HG03520 (cell line): ENCODE measurements around the gene CTNNBIP1.

ENCODE experiments used
- ATAC-seq: cut with Tn5 transposase; IDR thresholded peaks from one replicate; pipeline ENCODE4 v1.9.1; 2021; ENCODE audit warnings: mild to moderate bottlenecking, moderate library complexity; ENCODE audit not compliant: unreplicated experiment

Gene CTNNBIP1

GRCh38 chr1:9881838-9882249 lies 28.2 kb downstream of the CTNNBIP1 start:
- ATAC-seq, result no peak

GRCh38 chr1:9878404-9878803 lies 31.7 kb downstream of the CTNNBIP1 start:
- ATAC-seq, result no peak

- ATAC-seq, result no peak
Observed at GRCh38 chr1:9877962-9878361, 32.1 kb downstream of the CTNNBIP1 start.

GRCh38 chr1:9875636-9876000 lies 34.5 kb downstream of the CTNNBIP1 start:
- ATAC-seq, result no peak

GRCh38 chr1:9874959-9875635 lies 35.0 kb downstream of the CTNNBIP1 start:
- ATAC-seq, result no peak

GRCh38 chr1:9874412-9874811 lies 35.7 kb downstream of the CTNNBIP1 start:
- no peak for ATAC-seq

GRCh38 chr1:9873992-9874391 lies 36.1 kb downstream of the CTNNBIP1 start:
- no peak for ATAC-seq

GRCh38 chr1:9873385-9873784 lies 36.7 kb downstream of the CTNNBIP1 start:
- no peak for ATAC-seq

GRCh38 chr1:9872430-9873165 lies 37.5 kb downstream of the CTNNBIP1 start:
- ATAC-seq, result no peak

GRCh38 chr1:9871707-9872425 lies 38.2 kb downstream of the CTNNBIP1 start:
- no peak for ATAC-seq

- ATAC-seq, result no peak
Observed at GRCh38 chr1:9871021-9871420, 39.0 kb downstream of the CTNNBIP1 start.

- ATAC-seq, result no peak
Observed at GRCh38 chr1:9870572-9870971, 39.5 kb downstream of the CTNNBIP1 start.

- ATAC-seq, result no peak
Observed at GRCh38 chr1:9869831-9870251, 40.2 kb downstream of the CTNNBIP1 start.

GRCh38 chr1:9868244-9868590 lies 41.9 kb downstream of the CTNNBIP1 start:
- ATAC-seq, result no peak

GRCh38 chr1:9867408-9868243 lies 42.4 kb downstream of the CTNNBIP1 start:
- ATAC-seq, result peak; percentile 63

GRCh38 chr1:9866836-9867235 lies 43.2 kb downstream of the CTNNBIP1 start:
- ATAC-seq, result no peak

GRCh38 chr1:9865724-9866123 lies 44.3 kb downstream of the CTNNBIP1 start:
- ATAC-seq, result no peak

GRCh38 chr1:9863371-9863770 lies 46.7 kb downstream of the CTNNBIP1 start:
- ATAC-seq, result no peak

GRCh38 chr1:9861360-9861759 lies 48.7 kb downstream of the CTNNBIP1 start:
- ATAC-seq, result no peak

- no peak for ATAC-seq
Observed at GRCh38 chr1:9860887-9861286, 49.2 kb downstream of the CTNNBIP1 start.
